Upper lobe of right lung (tissue), 1 donor: ENCODE results near the gene RERE. TPM values are rescaled to one million over a fixed set of nuclear protein-coding genes. Genes with fewer than 3 reads are reported as not detected.

Experiments used
- ATAC-seq: fragments of 200-7000 bp; cut with Tn5 transposase; one replicate; pipeline ENCODE4 v1.9.1; 2020; ENCODE audit warnings: mild to moderate bottlenecking, moderate library complexity
- DNase-seq: peaks from one replicate; pipeline ENCODE4 v3.0.0-alpha.2; 2020
- H3K27ac ChIP-seq: fragments of 200-600 bp; one replicate; pipeline ENCODE4 v1.8.0; 2022
- H3K27me3 ChIP-seq: fragments of 200-600 bp; one replicate; pipeline ENCODE4 v1.8.0; 2022; ENCODE audit warnings: mild to moderate bottlenecking
- H3K36me3 ChIP-seq: fragments of 200-600 bp; one replicate; pipeline ENCODE4 v1.8.0; 2022
- H3K4me1 ChIP-seq: fragments of 200-600 bp; one replicate; pipeline ENCODE4 v1.8.0; 2022
- H3K4me3 ChIP-seq: fragments of 200-600 bp; one replicate; pipeline ENCODE4 v1.8.0; 2022; ENCODE audit warnings: mild to moderate bottlenecking
- H3K9me3 ChIP-seq: fragments of 200-600 bp; one replicate; pipeline ENCODE4 v1.8.0; 2022
- intact Hi-C: fragments of 100-400 bp; cut with DNase I; formaldehyde crosslinking; loops from one replicate; pipeline ENCODE4 v1.11.0; 2022
- total RNA-seq: library from RNA; stranded (reverse); fragmentation: NEBNext Ultra II Directional; extraction: Animal tissue kit (Norgen Biotek cat#: 25700); gene quantifications from one replicate; pipeline ENCODE4 v1.2.1, GENCODE V29; 2021
- TF ChIP-seq, protein P1 (sequence below): fragments of 200-600 bp; IDR thresholded peaks from one replicate; pipeline ENCODE4 v1.8.0; 2022; ENCODE audit warnings: antibody characterized with exemption
- donor health status: DM: no; HTN: yes; CAD: no; lungs with severe emphysema.

Gene RERE
- total RNA-seq, 1 donor from 2014 or later = 99.6 TPM

DNA sequence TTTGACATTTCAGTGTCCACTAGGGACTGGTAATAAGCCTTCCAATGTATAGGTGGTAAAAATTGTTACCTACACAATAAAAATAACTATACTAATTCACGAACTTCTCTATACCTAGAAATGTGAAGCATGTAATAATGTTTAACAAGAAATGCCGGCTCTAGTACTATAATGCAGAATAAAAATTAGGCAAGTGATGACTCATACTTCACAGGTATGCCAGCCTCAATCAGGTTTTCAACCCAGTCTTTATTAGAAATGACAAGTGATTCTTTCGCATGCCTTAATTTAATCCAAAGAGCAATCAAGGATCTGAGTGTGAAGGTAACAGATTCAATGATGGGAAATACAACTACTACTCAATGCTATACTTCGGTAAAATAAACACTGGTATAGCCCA is 134.9 kb downstream of the RERE start:
- Histone ChIP-seq H3K4me1 (peaks cover 28% of the 10 kb centered on the region), H3K4me3 (no peak overlapping the region), H3K36me3 (no peaks in the 10 kb centered on the region), H3K9me3 (no peaks in the 10 kb centered on the region), H3K27me3 (no peaks in the 10 kb centered on the region), H3K27ac (no peak overlapping the region)
- no peak for ATAC-seq
- no peak for DNase-seq
- intact Hi-C loops = no loop called here
- TF ChIP-seq, protein P1, sequence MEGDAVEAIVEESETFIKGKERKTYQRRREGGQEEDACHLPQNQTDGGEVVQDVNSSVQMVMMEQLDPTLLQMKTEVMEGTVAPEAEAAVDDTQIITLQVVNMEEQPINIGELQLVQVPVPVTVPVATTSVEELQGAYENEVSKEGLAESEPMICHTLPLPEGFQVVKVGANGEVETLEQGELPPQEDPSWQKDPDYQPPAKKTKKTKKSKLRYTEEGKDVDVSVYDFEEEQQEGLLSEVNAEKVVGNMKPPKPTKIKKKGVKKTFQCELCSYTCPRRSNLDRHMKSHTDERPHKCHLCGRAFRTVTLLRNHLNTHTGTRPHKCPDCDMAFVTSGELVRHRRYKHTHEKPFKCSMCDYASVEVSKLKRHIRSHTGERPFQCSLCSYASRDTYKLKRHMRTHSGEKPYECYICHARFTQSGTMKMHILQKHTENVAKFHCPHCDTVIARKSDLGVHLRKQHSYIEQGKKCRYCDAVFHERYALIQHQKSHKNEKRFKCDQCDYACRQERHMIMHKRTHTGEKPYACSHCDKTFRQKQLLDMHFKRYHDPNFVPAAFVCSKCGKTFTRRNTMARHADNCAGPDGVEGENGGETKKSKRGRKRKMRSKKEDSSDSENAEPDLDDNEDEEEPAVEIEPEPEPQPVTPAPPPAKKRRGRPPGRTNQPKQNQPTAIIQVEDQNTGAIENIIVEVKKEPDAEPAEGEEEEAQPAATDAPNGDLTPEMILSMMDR = no peak

DNA sequence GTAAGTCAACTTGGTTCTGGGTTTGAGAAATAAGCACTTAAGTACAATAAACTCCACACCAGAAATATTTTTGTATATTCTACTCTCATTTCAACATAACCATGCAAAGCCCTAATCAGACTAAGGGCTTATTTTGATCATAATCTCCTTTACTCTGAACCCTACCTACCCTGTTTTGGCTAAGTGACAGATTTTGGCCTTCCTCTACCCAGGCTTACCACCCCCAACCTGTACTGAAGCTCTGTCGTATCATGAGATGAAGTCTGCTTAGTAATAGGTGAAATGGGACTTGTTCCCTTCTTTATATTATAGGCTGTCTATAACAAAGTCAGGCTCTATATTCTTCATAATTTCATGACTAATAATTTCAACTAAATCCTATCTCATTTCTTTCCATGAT is 135.5 kb downstream of the RERE start:
- no peaks in the 10 kb centered on the region for H3K9me3 ChIP-seq

DNA sequence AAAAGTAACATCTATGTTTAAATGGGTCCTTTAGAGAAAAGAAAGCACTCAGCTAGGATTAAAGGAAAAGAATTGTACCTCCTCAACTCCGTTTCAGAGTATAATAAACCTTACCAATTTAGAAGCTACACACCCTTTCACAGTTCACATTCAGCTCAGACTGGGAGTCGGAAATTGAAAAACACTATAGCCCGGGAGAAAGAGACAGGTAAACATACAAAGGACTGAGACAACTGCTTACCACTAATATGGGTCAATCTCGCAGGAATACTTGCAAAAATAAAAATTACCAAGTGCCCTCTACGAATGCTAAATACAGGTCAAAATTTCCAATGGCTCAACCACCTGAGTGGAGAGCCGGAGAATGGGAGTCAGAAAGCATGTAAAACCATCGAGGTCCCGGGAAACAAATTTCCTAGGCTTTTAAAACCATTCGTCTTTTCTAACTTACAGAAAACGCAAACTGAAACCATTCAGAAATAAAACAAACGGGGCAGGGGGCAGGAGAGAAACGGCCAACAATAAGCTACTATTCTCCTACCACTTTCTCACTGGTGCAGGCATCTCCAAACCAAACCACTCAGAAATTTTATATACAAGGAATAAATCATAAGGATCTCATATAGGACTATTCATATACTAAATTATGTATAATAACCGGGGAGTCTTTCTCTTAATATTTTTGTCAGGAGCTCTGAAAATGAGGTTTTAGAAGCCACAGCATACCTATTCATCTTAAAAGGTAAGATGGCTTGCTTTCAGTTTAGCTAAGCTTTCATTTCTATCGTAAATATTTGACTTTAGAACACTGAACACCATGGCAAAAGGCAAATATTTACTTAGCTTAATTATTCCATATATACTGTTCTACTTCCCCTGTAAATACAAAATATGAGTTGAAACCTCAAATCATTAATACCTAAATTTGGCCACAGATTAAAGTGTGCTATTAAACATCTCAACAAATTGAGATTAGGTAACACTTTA is 136.5 kb downstream of the RERE start:
- ATAC-seq = no peak
- H3K4me1 ChIP-seq = peaks cover 17% of the 10 kb centered on the region
- intact Hi-C loops = no loop called here

More for the DNA sequence above, 135.5 kb downstream of the RERE start:
- Histone ChIP-seq H3K27me3 (no peaks in the 10 kb centered on the region), H3K36me3 (no peaks in the 10 kb centered on the region), H3K27ac (no peak overlapping the region), H3K4me3 (no peak overlapping the region), H3K4me1 (peaks cover 21% of the 10 kb centered on the region)
- TF ChIP-seq, protein P1 = no peak
- ATAC-seq (no peak), DNase-seq (no peak)
- intact Hi-C loops = no loop called here

DNA sequence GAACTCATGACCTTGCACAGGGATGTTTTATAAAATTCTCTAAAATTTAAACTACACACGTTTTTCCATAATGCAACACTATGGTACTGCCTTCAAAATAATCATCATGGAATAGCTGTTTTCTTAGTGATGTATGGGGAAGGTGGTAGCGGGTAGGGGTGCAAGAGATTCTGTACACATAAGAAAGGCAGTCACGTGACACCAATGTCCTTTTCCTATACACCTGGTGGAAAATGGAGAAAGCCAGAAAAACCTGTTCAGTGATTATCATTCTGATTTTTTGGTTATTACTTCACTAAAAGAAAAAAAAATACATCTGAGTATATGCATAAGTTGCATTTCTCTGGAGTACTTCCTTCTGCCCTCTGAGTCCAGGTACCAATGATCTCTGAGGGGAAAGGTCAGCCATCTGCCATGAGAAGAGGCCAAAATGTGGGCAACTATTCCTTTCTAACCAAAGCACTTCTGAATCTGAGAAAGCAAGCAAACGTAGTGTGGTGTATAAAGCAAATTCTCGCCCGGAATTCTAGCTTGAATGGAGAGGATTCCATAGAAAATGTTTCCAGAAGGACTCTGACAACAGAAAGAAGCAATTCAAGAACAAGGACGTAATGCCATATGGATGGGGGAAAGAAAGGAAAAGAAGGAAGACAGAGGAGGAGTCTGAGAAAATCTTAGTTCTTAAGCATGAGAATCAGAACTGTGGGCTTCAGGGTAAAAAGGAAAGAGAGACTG is 137.3 kb downstream of the RERE start:
- no peaks in the 10 kb centered on the region for H3K36me3 ChIP-seq
- DNase-seq (no peak), ATAC-seq (no peak)
- peak overlapping the region; percentile 28 for H3K27ac ChIP-seq
- H3K4me3 ChIP-seq = peak overlapping the region; percentile 27
- intact Hi-C loops = no loop called here
- H3K9me3 ChIP-seq = no peaks in the 10 kb centered on the region
- H3K27me3 ChIP-seq = no peaks in the 10 kb centered on the region
- peaks cover 20% of the 10 kb centered on the region for H3K4me1 ChIP-seq
- TF ChIP-seq, protein P1 = no peak

More for the DNA sequence above, 136.5 kb downstream of the RERE start:
- TF ChIP-seq, protein P1 = no peak
- Histone ChIP-seq H3K4me3 (peak overlapping the region; percentile 27), H3K27ac (peak overlapping the region; percentile 28), H3K27me3 (no peaks in the 10 kb centered on the region), H3K9me3 (no peaks in the 10 kb centered on the region), H3K36me3 (no peaks in the 10 kb centered on the region)
- DNase-seq = no peak

DNA sequence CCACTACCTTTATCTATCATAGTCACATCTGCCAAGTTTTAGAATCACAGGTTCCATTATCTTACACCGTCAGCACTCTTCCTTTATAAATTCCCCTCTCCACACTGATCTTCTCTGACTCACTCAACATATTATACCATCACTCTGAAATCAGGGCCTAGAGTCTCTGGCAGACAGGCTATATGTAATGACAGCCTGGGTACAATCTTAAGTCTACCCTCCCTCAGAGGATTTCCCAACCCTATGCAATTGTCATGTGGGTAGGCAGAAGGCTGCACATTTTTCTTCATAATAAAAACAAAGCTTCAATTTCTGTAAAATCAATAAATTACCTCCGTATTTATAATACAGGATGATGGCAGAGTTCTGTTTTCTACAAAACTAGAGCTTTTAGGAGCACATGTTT is 138.0 kb downstream of the RERE start:
- DNase-seq = no peak
- H3K4me1 ChIP-seq = peaks cover 17% of the 10 kb centered on the region

More for the DNA sequence above, 138.0 kb downstream of the RERE start:
- ATAC-seq = peak; percentile 36
- Histone ChIP-seq H3K36me3 (no peaks in the 10 kb centered on the region), H3K9me3 (no peaks in the 10 kb centered on the region), H3K4me3 (no peak overlapping the region), H3K27me3 (no peaks in the 10 kb centered on the region), H3K27ac (no peak overlapping the region)
- intact Hi-C loops = no loop called here
- TF ChIP-seq, protein P1 = no peak
